Stomach (tissue), 9 donors: ENCODE measurements around the gene FRMPD4. TPM values are rescaled to one million over a fixed set of nuclear protein-coding genes. Genes with fewer than 3 reads are reported as not detected.

Source experiments
- DNase-seq, 2 donors: peaks; one replicate each; pipeline versions ENCODE4 v3.0.0 to v3.0.0-alpha.2; 2013 to 2019
- H3K27ac ChIP-seq, 5 donors: fragments of 200-600 bp in 4 of 5; sonication (generic) in 4 of 5; one replicate each; pipeline ENCODE4 v1.5.1; 2013 to 2019; ENCODE audit warnings: mild to moderate bottlenecking in 1 of 5, moderate library complexity in 1 of 5
- H3K27me3 ChIP-seq, 3 donors: fragments of 200-600 bp; sonication (generic); one replicate each; pipeline ENCODE4 v1.5.1; 2017 to 2019; ENCODE audit warnings: mixed run types in 1 of 3
- H3K36me3 ChIP-seq, 4 donors: fragments of 200-600 bp; sonication (generic); 1 replicate in 3 of 4; 2 replicates in 1 of 4; pipeline ENCODE4 v1.5.1; 2016 to 2019
- H3K4me1 ChIP-seq, 4 donors: fragments of 200-600 bp; sonication (generic); one replicate each; pipeline ENCODE4 v1.5.1; 2016 to 2019
- H3K4me3 ChIP-seq, 4 donors: fragments of 200-600 bp; sonication (generic) in 3 of 4; one replicate each; pipeline ENCODE4 v1.5.1; 2016 to 2019; ENCODE audit warnings: mild to moderate bottlenecking in 1 of 4
- H3K9me3 ChIP-seq, 4 donors: fragments of 200-600 bp; sonication (generic); one replicate each; pipeline ENCODE4 v1.5.1; 2016 to 2019
- EP300 ChIP-seq: sonication (generic); formaldehyde crosslinking; IDR thresholded peaks from one replicate; pipeline ENCODE4 v1.6.1; 2017; ENCODE audit warnings: antibody characterized with exemption
- POLR2A ChIP-seq, 4 donors: fragments of 450-650 bp; IDR thresholded peaks; one replicate each; pipeline ENCODE4 v1.6.1; 2016; ENCODE audit warnings: antibody characterized with exemption in 4 of 4, control low read depth in 2 of 4, mild to moderate bottlenecking in 1 of 4, moderate library complexity in 1 of 4
- POLR2AphosphoS5 ChIP-seq, 3 donors: sonication (generic); formaldehyde crosslinking; IDR thresholded peaks; one replicate each; pipeline ENCODE4 v1.6.1; 2016; ENCODE audit warnings: antibody characterized with exemption in 3 of 3
- WGBS, 5 donors: extraction: QIAGEN DNeasy Blood & Tissue Kit in 3 of 5; methylation state at CpG; one replicate each; pipeline versions ENCODE4 v1.1.5 to v1.1.7; 2013 to 2018; 5-methylcytosine and 5-hydroxymethylcytosine counted together
- intact Hi-C: fragments of 100-400 bp; cut with DNase I; formaldehyde crosslinking; loops from one replicate; pipeline ENCODE4 v1.15.1; 2023; ENCODE audit warnings: low total_unique reads
- polyA plus RNA-seq, 3 donors: library from polyadenylated mRNA; stranded (reverse); fragments of 200-250 nt; gene quantifications; one replicate each; pipeline ENCODE4 v1.2.3, GENCODE V29; 2013
- total RNA-seq, 5 donors: library from RNA; depleted of rRNA; stranded (reverse); fragments of >200 nt; gene quantifications; one replicate each; pipeline versions ENCODE4 v1.1.0 to v1.2.3, GENCODE V29; 2014 to 2016
- TF ChIP-seq, protein P1 (sequence below), 7 experiments: fragments of 450-650 bp in 4 of 7; fragments of 200-600 bp in 3 of 7; sonication (generic) in 3 of 7; IDR thresholded peaks; one replicate each; pipeline ENCODE4 v1.5.1; 2016 to 2019; ENCODE audit warnings: antibody characterized with exemption in 7 of 7, control low read depth in 2 of 7, mild to moderate bottlenecking in 1 of 7
- donor health status: healthy with polysubstance abuse.
- donor health status: Bipolar disorder and iron deficiency.
- donor health status: healthy.

The FRMPD4 gene
- total and polyA plus RNA-seq, 8 donors = 0.03 to 2.6 (median 0.55) TPM; not detected in 5

DNA sequence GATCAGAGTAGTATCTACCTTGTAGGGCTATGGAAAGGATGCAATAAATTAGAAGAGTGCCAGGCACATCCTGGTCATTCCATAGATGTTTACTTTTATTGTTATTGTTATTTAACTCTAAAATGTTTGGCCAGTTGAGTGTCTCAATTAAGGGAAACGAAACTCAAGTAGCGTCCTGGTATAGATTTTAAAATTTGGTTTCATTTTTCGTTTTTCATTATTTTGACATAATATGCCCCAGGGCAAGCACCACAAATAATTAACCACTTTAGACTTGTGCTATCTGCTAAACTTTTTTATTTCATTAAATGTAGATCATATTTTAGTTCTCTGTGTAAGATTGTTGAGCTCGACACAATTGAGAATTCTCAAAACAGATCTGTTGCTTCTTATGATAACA, 473.2 kb downstream of the FRMPD4 start:
- WGBS, 5 donors = 67 to 83% (median 74%) methylated on average over 4 of the region's 4 CpGs
- intact Hi-C loops = no loop called here
- no peak overlapping the region for H3K27ac ChIP-seq
- no peak for TF ChIP-seq POLR2A (IDR thresholded peaks at IDR 0.05)
- TF ChIP-seq, protein P1, sequence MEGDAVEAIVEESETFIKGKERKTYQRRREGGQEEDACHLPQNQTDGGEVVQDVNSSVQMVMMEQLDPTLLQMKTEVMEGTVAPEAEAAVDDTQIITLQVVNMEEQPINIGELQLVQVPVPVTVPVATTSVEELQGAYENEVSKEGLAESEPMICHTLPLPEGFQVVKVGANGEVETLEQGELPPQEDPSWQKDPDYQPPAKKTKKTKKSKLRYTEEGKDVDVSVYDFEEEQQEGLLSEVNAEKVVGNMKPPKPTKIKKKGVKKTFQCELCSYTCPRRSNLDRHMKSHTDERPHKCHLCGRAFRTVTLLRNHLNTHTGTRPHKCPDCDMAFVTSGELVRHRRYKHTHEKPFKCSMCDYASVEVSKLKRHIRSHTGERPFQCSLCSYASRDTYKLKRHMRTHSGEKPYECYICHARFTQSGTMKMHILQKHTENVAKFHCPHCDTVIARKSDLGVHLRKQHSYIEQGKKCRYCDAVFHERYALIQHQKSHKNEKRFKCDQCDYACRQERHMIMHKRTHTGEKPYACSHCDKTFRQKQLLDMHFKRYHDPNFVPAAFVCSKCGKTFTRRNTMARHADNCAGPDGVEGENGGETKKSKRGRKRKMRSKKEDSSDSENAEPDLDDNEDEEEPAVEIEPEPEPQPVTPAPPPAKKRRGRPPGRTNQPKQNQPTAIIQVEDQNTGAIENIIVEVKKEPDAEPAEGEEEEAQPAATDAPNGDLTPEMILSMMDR (IDR thresholded peaks at IDR 0.05) = no peak
- no peak for TF ChIP-seq POLR2AphosphoS5 (IDR thresholded peaks at IDR 0.05)
- no peak for TF ChIP-seq EP300
- H3K4me1 ChIP-seq = no peaks in the 10 kb centered on the region
- H3K27me3 ChIP-seq = no peaks in the 10 kb centered on the region
- H3K36me3 ChIP-seq = no peaks in the 10 kb centered on the region
- no peak for DNase-seq
- H3K4me3 ChIP-seq = no peak overlapping the region
- peaks cover 0 to 9% (median 3%) of the 10 kb centered on the region in 4 donors for H3K9me3 ChIP-seq

DNA sequence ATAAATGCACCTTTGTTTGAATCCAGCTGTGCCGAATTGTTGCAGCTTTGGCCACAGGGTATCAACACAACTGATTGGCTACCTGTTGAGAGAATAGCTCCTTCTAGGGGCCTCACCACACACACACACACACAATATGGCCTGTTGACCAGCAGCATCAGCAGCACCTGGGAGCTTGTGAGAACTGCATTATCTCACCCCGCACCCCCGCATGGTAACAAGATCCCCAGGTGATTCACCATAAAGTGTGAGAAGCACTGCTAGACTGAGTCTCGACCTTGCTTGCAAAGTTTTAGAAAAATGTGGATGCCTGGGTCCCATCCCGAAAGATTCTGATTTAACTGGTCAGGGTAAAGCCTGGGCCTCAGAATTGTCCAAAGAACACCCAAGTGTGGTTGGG, 476.0 kb downstream of the FRMPD4 start:
- no peaks in the 10 kb centered on the region for H3K4me1 ChIP-seq
- no peak overlapping the region for H3K4me3 ChIP-seq
- H3K27me3 ChIP-seq = no peaks in the 10 kb centered on the region
- H3K9me3 ChIP-seq = peaks cover 0 to 9% (median 3%) of the 10 kb centered on the region in 4 donors
- 81 to 90% (median 83%) methylated on average over 5 of the region's 5 CpGs for WGBS, 5 donors
- no peak for DNase-seq
- no peak for TF ChIP-seq POLR2A (IDR thresholded peaks at IDR 0.05)
- TF ChIP-seq, protein P1 (IDR thresholded peaks at IDR 0.05) = no peak
- TF ChIP-seq EP300 = no peak
- no peak for TF ChIP-seq POLR2AphosphoS5 (IDR thresholded peaks at IDR 0.05)
- H3K27ac ChIP-seq = no peak overlapping the region
- intact Hi-C loops = no loop called here
- no peaks in the 10 kb centered on the region for H3K36me3 ChIP-seq

DNA sequence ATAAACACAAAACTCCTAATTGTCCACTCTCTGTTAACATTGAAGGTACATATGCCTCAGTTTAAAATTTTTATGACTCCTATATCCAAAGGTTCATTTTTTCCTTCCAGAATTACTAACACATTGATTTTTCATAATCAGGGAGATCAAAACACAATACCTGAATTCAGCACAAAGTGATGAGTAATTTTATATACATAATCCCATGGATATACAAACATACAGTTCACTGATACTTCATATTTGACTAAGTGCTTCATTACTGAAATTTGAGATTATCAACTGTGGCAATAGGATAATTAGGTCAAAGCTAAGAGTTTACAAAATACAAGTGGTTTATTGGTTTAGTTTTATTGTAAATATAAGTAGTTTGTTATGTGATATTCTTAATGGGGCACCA, 476.8 kb downstream of the FRMPD4 start:
- Histone ChIP-seq H3K4me1 (no peaks in the 10 kb centered on the region), H3K27me3 (no peaks in the 10 kb centered on the region), H3K27ac (no peak overlapping the region), H3K4me3 (no peak overlapping the region), H3K9me3 (peaks cover 0 to 9% (median 3%) of the 10 kb centered on the region in 4 donors), H3K36me3 (no peaks in the 10 kb centered on the region)
- intact Hi-C loops = no loop called here
- no peak for DNase-seq
- TF ChIP-seq, protein P1 (IDR thresholded peaks at IDR 0.05) = no peak
- TF ChIP-seq POLR2A (IDR thresholded peaks at IDR 0.05) (no peak), POLR2AphosphoS5 (IDR thresholded peaks at IDR 0.05) (no peak), EP300 (no peak)

DNA sequence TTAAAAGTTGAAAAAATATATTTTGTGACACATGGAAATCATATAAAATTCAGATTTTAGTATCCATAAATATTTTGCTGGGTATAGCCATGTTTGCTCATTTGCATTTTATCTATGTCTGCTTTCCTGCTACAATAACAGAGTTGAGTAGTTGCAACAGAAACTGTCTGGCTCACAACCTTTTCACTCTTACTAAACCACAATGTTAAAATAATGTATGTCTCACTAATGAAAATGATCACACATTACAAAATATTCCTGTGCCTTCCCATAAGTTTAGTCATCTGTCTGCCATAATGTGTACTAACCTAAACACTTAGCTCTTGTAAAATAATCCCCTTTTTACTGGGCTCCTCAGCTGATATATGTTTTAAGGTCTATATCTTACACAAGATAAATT, 479.0 kb downstream of the FRMPD4 start:
- Histone ChIP-seq H3K27me3 (no peaks in the 10 kb centered on the region), H3K9me3 (peaks cover 0 to 5% (median 0%) of the 10 kb centered on the region in 4 donors), H3K27ac (no peak overlapping the region), H3K4me1 (no peaks in the 10 kb centered on the region), H3K4me3 (no peak overlapping the region), H3K36me3 (no peaks in the 10 kb centered on the region)
- no peak for DNase-seq
- TF ChIP-seq POLR2AphosphoS5 (IDR thresholded peaks at IDR 0.05) = no peak
- no peak for TF ChIP-seq EP300
- TF ChIP-seq, protein P1 (IDR thresholded peaks at IDR 0.05) = no peak
- intact Hi-C loops = no loop called here
